HL-60/S4 treated with phorbol 12-myristate 13-acetate at 8.2 ng/mL for 4 days and 3 days (cell line): Measurements from ENCODE around the gene ZFP36L1.
"Not testable (repeated sequence)": the region's sequence is repeated elsewhere in the genome, so short reads cannot be mapped to it uniquely, and the experiment has no call there.

Experiments used
- in situ Hi-C: fragments of 300-500 bp; cut with MboI; formaldehyde crosslinking; loops from 2 replicates; pipeline ENCODE4 v1.15.0; 2022; ENCODE audit warnings: low sequenced_read_pairs

Gene ZFP36L1

DNA sequence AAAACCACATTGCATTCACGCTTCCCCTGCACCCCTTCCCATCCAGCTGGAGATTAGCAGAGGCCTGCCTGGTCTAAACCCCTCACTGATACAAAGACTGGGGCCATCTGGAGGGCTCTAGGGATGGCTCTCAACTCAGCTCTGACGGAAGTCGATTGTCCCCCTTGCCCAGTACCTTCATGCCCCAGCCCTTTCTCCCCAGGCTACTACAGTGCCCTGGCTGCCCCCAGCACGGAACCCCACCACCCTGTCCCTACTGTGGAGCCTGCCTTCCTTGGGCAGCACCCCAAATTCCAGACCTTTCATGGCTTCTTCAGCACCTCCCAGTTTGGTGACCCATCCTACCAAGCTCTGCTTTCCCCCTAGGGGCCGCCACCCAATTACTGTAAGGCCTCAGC is 25.6 kb downstream of the ZFP36L1 start:
- in situ Hi-C loops: no loop called here

DNA sequence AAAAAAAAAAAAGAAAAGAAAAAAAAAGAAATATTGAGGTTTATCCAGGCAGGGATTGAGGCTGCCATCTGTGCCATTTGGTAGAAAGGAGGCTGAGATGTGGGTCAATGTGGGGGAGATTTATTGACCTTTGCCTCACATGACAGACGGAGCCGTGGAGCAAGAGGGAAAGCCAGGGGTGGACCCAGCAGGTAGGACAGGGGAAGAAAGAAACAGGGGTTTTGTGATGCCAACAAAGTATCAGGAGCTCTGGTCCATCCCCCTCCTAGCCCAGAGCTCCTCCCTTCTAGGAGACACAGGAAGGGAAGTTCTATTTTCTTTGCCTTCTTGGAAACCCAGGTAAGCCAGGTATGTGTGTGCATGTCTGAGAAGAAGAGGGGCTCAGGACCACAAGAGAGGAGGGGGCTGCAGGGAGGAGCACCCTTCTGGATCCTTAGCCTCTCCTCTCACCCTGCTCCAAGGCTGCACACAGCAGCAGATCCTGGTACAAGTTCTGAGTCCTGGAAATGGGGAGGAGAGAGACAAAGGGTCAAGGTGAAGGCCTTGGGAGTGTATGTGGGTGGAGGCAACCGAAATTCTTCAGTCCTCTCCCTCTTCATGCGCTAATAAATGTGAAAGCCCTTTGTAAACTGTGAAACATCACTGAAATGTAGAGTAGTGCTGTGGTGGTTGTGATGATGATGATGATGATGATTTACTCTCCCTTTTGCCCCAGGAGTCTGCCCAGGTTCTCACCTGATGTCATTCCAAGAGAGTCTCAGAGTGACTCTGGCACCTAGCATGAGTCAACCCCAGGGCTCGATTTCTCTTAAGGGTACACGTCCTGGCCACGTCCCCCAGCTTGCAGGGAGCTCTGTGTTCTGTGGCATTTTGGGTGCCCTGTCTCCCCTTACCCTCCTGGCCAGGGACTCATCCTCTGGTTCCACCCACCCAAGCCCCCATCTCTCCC is 26.3 kb downstream of the ZFP36L1 start:
- in situ Hi-C loops: no loop called here

DNA sequence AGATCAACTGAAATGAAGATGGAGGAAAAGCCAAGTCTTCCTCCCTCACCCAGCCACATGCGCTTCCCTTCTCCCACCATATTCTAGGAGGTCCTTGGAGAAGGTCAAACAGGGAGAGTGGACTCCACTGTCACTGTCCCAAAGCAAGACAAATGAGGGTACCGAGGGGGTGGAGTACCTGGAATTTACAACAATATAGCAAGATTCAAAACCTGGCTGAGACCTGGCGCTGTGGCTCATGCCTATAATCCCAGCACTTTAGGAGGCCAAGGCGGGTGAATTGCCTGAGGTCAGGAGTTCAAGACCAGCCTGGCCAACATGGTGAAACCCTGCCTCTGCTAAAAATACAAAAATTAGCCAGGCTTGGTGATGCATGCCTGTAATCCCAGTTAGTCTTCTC is 29.0 kb downstream of the ZFP36L1 start:
- in situ Hi-C loops: not testable (repeated sequence)

DNA sequence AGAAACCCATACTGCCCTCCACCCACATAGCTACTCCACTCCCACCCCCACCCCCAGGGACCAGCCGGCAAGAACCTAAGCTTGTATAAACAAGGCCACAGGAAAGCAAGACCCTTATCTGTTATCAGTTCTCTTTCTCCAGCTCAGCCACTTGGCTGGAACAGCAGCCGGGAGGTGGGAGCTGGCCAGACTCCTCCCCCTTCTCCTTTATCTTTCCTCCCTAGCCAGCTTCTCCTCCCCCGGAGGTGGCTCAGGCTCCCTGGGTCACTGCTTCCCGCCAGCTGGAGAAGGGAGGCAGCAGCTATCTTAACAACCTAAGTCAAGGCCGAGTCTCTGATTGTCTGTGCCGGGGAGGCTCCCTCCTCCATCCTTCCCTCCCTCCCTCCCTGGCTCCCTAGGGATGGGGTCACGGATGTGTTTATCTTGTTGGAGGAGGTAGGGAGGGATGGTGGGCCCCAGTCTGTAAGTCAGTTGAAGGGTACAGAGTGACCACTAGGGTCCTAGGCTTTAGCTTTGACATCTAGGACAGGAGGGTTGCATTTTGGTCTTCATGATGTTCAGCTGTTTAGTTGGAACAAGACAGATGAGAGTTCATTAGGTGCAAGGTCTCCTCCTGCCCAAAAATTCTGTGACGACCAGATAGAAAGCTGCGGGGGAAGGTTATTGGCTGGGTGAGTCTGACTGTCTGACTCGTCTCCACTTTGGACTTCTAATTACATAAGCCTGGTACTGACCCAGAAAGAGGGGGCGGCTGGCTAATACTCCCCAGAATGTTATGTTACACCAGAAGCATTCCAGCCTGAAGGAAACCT is 29.7 kb downstream of the ZFP36L1 start:
- in situ Hi-C loops: no loop called here

DNA sequence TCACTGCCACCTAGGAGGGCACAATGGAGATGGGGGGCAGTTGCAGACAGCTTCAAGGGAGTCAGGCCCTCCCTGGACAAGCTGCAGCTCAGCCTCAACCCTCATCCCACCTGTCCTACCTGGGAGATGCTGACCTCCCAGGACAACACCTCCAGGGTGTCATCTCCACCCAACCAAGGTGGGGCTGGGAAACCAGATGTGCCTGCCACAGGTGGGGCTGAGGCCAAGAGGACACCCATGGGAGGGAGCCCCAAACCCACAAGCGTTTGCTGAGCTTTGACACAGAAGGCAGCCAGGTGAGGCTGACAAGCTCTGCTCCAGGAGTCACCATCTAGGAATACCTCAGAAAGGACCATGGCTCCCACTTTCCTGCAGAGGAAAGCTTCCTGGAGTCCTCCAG is 31.5 kb downstream of the ZFP36L1 start:
- in situ Hi-C loops: no loop called here

DNA sequence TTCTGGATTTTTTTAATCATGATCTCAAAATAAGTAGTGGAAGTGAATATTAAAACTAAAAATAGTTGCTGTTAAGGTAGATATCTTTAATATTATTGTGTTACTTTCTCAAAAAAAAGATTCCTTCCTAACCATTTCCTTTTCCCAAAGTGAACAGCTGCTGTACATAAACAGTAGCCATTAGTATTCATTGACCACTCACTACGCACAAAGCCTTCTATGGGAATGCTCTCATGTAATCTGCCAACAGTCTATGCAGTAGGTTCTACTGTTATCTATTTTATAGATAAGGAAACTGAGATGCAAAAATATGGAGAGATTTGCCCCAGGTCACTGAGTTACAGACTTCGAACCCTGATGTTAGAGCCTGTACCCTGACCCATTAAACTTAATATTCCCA is 32.1 kb downstream of the ZFP36L1 start:
- in situ Hi-C loops: no loop called here

DNA sequence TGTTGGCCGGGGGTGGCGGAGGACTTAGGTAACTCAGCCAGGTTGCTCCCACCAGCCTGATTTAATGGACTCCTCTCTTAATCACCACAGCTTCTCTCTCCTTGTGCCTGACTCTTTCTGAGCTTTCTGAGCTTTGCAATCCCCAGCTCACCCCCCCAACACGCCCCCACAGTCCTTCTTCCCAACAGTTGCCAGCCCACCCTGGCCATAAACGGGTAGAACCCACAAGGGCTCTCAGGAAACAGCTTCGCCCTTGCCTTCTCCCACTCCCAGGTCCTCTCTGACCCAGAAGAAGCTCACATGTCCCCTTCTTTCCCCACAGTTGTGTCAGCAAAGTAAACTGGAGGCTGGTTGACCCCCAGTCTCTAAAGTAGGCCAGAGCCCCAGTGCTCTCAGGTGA is 32.9 kb downstream of the ZFP36L1 start:
- in situ Hi-C loops: no loop called here

DNA sequence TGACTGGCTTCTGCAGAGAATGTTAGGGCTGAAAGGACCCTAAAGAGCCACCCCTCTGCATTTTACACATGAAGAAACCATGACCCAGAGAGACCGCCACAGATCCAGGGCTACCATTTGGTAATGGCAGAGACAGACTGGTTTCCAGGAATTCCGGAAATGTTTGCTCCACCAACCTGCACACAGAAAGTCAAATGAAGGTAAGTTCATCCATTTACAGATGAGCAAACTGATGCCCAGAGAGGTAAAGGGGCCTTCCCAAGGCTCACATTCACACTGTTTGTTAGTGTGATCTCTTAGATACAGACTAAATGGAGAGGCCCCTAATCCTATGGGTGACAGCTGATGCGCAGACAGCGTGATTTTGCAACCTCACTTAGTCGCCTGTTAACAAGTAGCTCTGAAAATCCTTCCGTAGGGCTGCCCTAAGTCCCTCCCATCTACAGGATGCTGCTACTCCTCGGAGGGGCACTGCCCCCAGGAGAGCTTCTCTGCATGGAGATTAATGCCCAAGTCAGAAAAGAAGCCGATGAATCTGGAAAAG is 33.8 kb downstream of the ZFP36L1 start:
- in situ Hi-C loops: no loop called here

DNA sequence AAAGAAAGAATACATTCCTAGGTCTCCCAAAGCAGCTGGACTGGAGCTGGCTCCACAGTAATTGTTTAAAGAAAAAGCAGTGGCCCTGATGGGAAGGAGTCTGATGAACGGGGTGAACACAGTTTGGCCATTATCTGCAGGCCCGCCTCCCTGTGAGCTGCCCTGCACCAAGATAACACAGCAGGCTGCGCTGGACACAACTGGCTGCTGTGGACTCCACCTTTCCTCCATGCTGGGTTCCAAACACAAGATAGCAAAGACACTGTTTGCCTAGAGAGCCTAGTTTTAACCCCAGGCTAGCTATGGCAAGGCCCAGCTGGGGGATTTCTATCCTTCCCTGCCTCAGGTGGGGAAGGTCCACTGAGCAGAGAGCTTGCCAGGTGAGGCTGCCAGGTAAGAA is 34.6 kb downstream of the ZFP36L1 start:
- in situ Hi-C loops: no loop called here

DNA sequence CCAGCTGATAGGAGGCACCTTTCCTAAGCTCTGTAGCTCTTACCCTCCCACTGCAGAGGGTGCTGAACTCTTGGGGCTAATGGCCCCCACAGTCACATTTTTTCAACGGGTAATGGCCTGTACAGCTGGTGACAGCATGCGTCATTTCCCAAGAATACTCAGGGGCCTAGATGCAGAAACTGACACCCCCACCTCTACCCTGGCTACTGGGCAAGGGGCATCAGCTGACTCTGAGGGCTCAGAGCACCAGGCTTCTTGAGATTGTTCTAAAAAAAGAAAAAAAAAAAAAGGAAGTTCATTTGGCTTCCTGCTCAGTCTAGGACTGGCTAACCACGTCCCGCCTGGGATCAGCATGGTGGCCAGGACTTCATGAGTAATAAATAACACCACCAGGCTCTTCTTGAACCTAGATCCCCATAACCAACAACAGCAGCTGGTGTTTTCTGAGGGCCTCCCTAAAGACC is 35.2 kb downstream of the ZFP36L1 start:
- in situ Hi-C loops: no loop called here

DNA sequence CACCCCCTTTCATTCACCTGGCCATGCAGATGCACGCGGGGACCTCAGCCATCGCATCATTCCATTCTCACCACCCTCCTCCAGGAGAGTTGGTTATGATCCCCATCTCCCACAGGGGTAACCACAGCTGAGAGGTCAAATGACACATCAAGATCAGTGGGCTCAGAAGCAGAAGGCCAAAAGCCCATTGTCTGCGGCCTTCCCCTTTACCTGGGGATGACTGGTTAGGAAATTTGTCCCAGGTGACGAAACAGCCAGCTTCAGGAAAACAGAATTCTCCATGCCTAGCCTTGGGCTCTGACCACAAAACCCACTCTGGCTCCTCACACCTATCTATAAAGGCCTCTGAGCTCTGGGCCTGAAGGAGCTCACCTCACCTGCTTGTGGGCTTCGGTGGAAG is 36.1 kb downstream of the ZFP36L1 start:
- in situ Hi-C loops: no loop called here

DNA sequence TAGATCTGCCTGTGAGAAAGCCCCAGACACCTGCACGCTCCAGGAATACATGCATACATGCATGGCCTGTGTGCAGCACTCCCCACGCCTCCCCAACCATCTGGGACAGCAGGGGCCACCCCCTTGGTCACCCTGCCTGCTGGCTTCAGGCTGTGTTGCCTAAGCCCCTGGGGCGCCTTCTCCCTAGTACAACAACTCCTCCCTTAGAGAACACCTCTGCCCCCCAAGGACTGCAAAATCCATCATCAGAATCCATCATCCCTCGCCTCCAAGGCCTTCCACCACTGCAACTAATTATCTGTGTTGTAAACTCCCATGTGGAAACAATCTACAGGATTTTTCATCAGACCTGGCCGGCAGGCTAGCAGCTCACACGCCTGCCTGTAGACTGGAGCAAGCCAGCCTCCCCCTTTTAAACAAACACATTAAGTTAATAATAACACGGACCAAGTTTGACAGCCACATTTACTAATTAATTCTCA is 36.8 kb downstream of the ZFP36L1 start:
- in situ Hi-C loops: no loop called here

DNA sequence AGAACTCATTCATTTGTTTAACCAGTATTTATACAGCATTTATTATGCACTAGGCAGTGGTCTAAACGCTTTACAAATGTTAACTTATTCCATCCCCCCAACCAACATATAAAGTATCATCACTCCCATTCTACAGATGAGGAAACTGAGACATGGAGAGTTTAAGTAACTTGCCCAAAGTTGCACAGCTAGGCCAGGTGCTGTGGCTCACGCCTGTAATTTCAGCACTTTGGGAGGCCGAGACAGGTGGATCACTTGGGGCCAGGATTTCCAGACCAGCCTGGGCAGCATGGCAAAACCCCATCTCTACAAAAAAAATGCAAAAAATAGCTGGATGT is 37.9 kb downstream of the ZFP36L1 start:
- in situ Hi-C loops: no loop called here

DNA sequence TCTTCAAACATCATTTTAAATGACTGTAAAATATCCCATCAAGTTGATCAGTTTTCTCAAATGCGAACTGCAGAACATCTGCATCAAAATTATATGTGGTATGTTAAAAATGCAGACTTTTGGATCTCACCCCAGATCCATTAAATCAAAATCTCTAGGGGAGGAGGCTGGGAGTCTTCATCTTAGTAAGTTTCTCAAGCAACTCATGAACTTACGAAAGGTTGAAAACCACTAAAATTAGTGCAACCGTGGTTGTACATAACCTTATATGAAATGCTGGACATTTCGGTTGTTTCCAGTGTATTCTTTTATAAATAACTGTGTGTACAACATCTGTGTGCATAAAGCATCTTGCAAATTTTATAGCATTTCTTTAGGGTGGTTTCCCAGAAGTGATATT is 39.2 kb downstream of the ZFP36L1 start:
- in situ Hi-C loops: no loop called here

DNA sequence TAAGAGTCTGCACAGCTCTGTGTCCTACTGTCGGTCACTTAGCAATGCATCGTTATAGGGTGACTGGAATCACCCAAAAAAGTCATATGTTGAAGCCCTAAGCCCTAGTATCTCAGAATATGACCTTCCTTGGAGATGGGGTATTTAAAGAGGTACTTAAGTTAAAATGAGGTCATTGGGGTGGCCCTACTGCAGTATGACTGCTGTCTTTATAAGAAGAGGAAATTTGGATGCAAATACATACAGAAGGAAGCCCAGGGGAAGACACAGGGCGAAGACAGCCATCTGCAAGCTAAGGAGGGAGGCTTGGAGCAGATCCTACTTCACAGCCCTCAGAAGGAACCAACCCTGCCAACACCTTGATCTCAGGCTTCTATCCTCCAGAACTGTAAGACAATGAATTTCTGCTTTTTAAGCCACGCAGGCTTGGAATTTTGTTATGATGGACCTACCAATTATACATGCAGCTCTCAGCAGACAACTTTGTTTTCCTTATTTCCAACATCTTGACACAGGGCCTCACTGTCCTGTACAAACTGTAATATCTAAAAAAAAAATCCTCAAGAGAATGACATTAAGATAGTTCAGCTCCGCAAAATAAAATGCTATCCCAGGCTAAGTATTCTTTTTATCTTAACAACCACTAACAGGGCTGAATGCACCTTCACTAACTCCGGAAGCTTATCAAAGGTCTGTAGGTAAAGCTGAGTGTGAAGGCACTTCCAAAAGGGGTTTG is 40.4 kb downstream of the ZFP36L1 start:
- in situ Hi-C loops: no loop called here

DNA sequence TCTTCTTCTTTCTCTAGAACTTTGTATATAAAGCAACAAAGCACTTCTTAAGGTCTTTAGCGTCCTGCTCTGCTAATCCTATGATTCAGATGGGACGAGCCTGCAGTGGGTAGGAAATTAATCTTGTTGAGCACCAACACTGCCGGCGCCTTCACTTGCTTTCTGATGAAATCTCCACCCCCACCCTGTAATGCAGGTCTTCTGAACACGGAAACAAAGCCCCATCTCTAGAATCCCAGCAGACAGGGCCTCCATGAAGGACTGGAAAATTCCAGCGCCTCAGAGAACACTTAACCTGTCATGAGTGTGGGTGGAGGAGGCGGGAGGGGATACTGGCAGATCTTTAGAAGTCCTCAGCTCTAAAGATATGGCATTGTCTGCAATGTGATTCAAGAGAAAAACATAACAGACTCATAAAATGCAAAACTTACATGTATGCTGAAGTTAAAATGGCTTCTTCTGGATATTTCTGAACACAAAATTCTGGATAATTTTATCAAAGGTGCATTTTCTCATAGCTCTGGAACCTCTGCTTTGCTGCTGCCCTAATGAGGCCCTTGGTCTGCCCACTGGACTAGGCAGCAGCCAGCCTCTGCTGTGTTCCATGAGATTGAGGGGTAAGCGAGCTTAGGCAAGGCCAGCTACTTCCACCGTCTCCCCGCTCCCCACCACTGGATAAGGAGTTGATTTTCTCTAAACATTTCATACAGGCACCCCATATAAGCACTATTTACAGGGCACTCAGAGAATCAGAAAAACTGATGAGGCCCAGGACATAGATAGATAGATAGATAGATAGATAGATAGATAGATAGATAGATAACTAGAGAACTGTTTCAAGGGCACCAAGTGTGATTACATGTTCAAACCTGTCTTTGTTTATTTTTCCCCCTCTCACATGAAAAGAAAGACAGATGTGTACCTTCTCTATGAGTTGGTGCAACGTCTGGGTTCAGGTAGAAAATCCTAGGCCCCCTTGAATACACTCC is 43.1 kb downstream of the ZFP36L1 start:
- in situ Hi-C loops: no loop called here

DNA sequence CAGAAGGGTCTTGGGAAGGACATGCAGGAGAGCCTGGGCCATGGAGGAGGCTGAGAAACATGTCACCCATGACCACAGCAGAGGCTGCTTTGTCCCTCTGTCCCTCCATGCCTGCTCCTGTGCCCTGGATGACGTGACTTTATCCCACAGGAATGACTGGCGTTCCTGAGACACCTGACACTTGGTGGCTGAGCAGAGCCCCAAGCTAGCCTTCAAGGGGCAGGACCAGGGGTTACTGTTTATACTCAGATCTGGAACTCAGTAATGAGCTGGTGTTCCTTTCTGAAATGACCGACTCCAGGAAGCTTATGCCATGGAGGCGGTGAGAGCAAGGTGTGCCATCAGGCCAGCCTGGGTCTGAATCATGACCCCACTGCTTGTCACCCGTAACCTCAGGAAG is 44.2 kb downstream of the ZFP36L1 start:
- in situ Hi-C loops: no loop called here

DNA sequence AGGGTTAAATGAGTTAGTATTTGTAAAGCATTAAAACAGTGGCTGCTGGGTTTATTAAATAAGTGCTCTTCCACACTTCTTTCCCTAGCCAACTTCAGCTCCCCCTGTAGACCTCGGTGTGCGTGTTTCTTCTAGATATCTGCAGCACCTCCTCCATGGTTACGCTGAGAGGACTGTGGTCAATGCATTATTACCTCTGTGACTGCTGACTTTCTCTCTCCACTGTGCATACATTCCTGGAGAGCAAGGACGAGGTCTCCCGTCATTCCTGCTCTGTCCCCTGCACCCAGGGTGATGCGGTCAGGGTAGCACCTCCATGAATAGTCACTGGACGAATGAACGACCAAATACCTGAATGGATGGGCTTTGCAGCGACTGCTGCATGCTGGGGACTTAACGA is 44.6 kb downstream of the ZFP36L1 start:
- in situ Hi-C loops: no loop called here

DNA sequence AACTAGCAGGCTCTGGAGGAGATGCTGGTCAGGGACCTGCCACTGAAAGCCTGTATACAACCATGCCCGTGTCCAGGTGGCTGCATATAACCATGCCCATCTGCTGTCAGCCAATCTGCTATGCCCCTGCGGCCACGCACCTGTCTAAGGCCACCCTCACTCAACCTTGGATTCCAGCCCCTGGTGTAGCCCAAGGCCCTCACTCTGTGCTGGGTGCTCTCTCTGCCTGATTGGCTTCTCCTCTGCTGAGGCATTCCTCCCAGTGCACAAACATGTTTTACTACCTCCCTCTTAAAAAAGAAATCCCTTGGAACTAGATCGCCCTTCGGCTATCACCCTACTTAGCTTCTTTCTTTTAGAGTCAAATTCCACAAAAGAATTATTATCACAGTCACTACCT is 45.5 kb downstream of the ZFP36L1 start:
- in situ Hi-C loops: no loop called here

DNA sequence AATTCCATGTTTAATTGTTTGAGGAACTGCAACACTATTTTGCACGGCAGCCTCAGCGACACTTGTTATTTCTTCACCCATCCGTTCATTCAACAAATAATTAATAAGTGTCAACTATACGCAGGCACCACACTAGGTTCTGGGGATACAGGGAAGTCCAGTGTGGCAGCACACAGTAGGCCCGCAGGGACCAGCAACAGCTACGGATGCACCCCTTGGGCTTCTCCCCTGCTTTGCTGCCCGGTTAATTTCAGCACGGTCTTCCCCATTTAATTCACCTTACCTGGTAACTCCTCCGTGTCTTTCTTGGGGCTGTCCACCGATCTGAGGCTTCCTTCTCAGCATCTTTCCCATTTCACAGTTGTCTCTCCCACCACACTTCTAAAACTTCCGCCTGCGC is 48.3 kb downstream of the ZFP36L1 start:
- in situ Hi-C loops: no loop called here
